Bronchial epithelial cell (primary cell): ENCODE data around the gene MGAT4A. TPM values are rescaled to one million over a fixed set of nuclear protein-coding genes. Genes with fewer than 3 reads are reported as not detected.

ENCODE experiments used
- DNase-seq: peaks from one replicate; pipeline ENCODE4 v3.0.0-alpha.2; 2010; ENCODE audit warnings: low read depth
- FAIRE-seq: peaks from 2 replicates; lab custom pipeline; 2011; peaks lifted over from hg19 to GRCh38; lab: Jason Lieb, UNC
- H3K27me3 ChIP-seq: 2 replicates; pipeline ENCODE4 v1.5.1; 2011; ENCODE audit warnings: low read length; ENCODE audit not compliant: control insufficient read depth, insufficient read depth
- H3K36me3 ChIP-seq: 2 replicates; pipeline ENCODE4 v1.5.1; 2011; ENCODE audit warnings: low read length; ENCODE audit not compliant: control insufficient read depth, insufficient read depth
- H3K4me3 ChIP-seq: 2 replicates; pipeline ENCODE4 v1.5.1; 2011; ENCODE audit warnings: mild to moderate bottlenecking, low read depth, low read length, control low read depth
- total RNA-seq: library from RNA; depleted of rRNA; stranded (reverse); fragments of >200 nt; gene quantifications from 2 replicates; pipeline ENCODE4 v1.2.1, GENCODE V29; 2014
- TF ChIP-seq, protein P1 (sequence below): IDR thresholded peaks from 2 replicates; pipeline ENCODE4 v1.5.1; 2011; ENCODE audit warnings: mild to moderate bottlenecking, moderate library complexity, low read length, control low read depth, inconsistent platforms; ENCODE audit not compliant: insufficient read depth, severe bottlenecking

The MGAT4A gene
- total RNA-seq, 1 donor from 2014 or later: 3.9 TPM

DNA sequence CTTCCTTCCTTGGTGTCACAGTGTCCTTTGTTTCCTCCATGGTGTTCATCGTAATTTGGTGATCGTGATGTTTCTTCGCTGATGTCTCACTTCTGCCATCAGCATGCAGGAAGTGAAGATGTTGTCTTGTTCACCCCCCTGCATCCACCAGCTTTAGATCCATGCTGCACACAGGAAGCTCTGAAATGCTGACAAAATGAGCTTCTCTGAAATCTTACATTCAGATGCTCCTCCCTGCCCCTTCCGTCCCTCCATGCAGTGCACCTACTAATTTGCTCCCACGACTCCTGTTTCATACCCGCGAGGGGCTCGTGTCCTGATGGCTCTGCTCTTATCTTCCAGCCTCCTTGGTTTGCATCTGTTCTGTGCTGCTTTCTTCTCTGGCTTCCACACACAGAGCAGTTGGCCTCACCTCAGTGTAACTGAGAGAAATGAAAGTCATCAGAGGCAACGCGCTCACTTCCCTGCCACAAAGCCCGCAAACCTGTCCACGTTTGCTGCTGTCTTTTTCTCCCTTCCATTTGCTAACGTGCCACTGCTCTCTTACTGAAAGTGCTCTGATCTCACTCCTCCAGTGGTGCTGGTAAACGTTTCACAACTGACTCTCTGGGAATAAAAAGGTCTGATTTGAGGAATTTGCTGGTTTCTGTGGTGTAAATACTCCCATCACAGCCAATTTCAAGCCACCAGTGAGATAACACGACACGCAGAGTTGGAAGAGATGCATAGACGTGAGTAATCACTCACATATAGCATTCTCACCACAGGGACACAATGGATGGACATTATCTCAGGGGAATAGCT, 41.0 kb upstream of the MGAT4A start:
- H3K27me3 ChIP-seq: no peaks in the 10 kb centered on the region
- FAIRE-seq (no peak), DNase-seq (no peak)
- TF ChIP-seq, protein P1, sequence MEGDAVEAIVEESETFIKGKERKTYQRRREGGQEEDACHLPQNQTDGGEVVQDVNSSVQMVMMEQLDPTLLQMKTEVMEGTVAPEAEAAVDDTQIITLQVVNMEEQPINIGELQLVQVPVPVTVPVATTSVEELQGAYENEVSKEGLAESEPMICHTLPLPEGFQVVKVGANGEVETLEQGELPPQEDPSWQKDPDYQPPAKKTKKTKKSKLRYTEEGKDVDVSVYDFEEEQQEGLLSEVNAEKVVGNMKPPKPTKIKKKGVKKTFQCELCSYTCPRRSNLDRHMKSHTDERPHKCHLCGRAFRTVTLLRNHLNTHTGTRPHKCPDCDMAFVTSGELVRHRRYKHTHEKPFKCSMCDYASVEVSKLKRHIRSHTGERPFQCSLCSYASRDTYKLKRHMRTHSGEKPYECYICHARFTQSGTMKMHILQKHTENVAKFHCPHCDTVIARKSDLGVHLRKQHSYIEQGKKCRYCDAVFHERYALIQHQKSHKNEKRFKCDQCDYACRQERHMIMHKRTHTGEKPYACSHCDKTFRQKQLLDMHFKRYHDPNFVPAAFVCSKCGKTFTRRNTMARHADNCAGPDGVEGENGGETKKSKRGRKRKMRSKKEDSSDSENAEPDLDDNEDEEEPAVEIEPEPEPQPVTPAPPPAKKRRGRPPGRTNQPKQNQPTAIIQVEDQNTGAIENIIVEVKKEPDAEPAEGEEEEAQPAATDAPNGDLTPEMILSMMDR: no peak
- H3K36me3 ChIP-seq: no peaks in the 10 kb centered on the region
- no peak overlapping the region for H3K4me3 ChIP-seq

DNA sequence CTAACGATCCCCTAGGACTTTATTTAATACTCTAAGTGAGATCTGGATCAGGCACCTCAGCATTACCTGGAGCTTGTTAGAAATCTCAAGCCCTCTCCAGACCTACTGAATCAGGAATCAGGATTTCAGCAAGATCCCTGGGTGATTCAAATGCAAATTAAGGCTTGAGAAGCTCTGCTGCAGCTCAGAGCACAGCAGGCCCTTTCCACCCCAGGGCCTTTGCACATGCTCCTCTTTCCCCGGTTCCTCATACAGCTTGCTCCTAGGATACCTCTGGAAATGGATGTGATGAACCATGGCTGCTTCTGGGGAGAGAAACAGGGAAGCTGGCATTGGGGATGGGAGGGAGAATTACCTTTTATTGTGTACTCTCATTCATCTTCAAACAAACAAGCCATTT, 40.3 kb upstream of the MGAT4A start:
- no peak for DNase-seq
- H3K4me3 ChIP-seq: no peak overlapping the region
- TF ChIP-seq, protein P1: no peak
- FAIRE-seq: no peak
- H3K27me3 ChIP-seq: no peaks in the 10 kb centered on the region
- H3K36me3 ChIP-seq: no peaks in the 10 kb centered on the region

- Histone ChIP-seq H3K36me3 (no peaks in the 10 kb centered on the region), H3K27me3 (no peaks in the 10 kb centered on the region), H3K4me3 (no peak overlapping the region)
- DNase-seq (no peak), FAIRE-seq (no peak)
- TF ChIP-seq, protein P1: no peak
Observed at GRCh38 chr2:98769784-98770183, 38.9 kb upstream of the MGAT4A start.

DNA sequence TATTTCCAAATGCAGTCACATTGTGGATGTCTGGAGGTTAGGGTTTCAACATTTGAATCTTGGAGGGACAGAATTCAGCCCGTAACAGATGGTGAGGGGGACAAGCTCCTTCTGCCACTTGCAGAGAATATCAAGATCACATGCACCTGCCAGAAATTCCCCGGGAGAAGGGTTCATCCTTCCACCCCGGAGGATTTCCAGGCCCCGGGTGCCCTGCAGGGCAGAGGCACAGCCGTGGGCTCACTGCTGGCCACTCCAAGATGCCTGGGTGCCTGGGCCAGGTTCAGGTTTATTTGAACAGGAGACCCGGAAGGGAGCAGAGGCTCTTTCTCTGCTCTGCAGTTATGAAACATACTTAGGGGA, 38.2 kb upstream of the MGAT4A start:
- FAIRE-seq: no peak
- Histone ChIP-seq H3K27me3 (no peaks in the 10 kb centered on the region), H3K4me3 (no peak overlapping the region), H3K36me3 (no peaks in the 10 kb centered on the region)
- no peak for DNase-seq
- TF ChIP-seq, protein P1: no peak

DNA sequence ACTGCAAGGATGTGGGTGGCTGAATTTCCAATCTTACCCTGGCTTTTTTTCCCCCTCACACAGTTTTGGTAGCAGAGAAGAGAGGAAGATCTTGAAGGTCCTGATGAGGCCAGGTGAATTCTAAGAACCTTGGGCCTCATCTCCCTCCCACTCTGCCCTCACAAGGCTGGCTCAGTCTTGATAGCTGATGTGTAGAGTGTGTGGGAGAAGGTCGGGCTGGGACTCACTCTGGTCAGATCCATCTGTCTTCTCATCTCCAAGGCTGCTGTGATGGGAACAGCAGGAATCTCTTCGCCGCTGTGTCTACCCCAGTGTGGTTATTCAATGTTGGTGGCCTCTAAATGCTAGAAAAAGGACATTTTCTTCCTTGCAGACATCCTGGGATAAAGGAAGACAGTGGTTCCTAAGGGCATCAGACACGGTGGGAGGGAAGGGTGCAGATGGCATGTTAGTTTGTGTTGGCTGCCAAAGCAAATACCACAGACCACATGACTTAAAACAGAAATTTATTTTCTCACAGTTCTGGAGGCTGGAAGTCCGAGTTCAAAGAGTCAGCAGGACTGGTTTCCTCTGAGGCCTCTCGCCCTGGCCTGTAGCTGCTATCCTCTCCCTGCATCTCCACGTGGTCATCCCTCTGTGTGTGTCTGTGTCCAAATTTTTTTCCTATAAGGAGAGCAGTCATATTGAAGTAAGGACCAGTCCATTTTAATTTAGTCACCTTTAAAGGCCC, 37.6 kb upstream of the MGAT4A start:
- no peak for FAIRE-seq
- TF ChIP-seq, protein P1: no peak
- Histone ChIP-seq H3K27me3 (no peaks in the 10 kb centered on the region), H3K4me3 (no peak overlapping the region), H3K36me3 (no peaks in the 10 kb centered on the region)
- DNase-seq: peak; percentile 7
